ENCODE data around the gene WDPCP. TPM values are rescaled to one million over a fixed set of nuclear protein-coding genes. Genes with fewer than 3 reads are reported as not detected.

The WDPCP gene
- total RNA-seq, 1 experiment from 2014 or later, result 15.2 TPM

GRCh38 chr2:63194175-63194574, 394.1 kb downstream of the WDPCP start:
- BruUV-seq (replicated peaks), result no TSS peak
- H3K4me1 ChIP-seq (replicated peaks; ENCODE audit: insufficient read depth), result no peaks in the 10 kb centered on the region
- no peaks in the 10 kb centered on the region for H3K36me3 ChIP-seq (ENCODE audit: low read depth)
- no peak overlapping the region for H3K4me2 ChIP-seq
- no peaks in the 10 kb centered on the region; the same call in 1 of the 2 replicates for H3K9me2 ChIP-seq (ENCODE audit: insufficient read depth)
- intact Hi-C loops (cut with micrococcal nuclease; ENCODE audit: unreplicated experiment), result no loop called here
- H3K9me3 ChIP-seq (ENCODE audit: insufficient read depth, low read depth), result no peaks in the 10 kb centered on the region
- CTCF ChIA-PET, result no interaction called here
- no peak for DNase-seq
- POLR2A ChIA-PET (ENCODE audit: unreplicated experiment), result no interaction called here
- no peaks in the 10 kb centered on the region for H3K27me3 ChIP-seq (ENCODE audit: insufficient read depth, low read depth)
- H3K27ac ChIP-seq, result no peak overlapping the region
- TF ChIP-seq EZH2 (IDR thresholded peaks at IDR 0.05; ENCODE audit: low read depth) (no peak), CTCF (conservative IDR thresholded peaks at IDR 0.05) (no peak)
- H4K20me1 ChIP-seq (ENCODE audit: insufficient read depth), result no peaks in the 10 kb centered on the region
- no peaks in the 10 kb centered on the region for H3F3A ChIP-seq (ENCODE audit: insufficient read depth, low read depth)
- H2AFZ ChIP-seq, result no peak overlapping the region
- H3K4me3 ChIP-seq, result no peak overlapping the region
- no peaks in the 10 kb centered on the region for H3K79me2 ChIP-seq (ENCODE audit: low read depth)

- Histone ChIP-seq H4K20me1 (ENCODE audit: insufficient read depth) (no peaks in the 10 kb centered on the region), H3K9me2 (ENCODE audit: insufficient read depth) (no peaks in the 10 kb centered on the region; the same call in 1 of the 2 replicates), H3K79me2 (ENCODE audit: low read depth) (no peaks in the 10 kb centered on the region), H2AFZ (no peak overlapping the region), H3K4me2 (no peak overlapping the region), H3F3A (ENCODE audit: insufficient read depth, low read depth) (no peaks in the 10 kb centered on the region), H3K36me3 (ENCODE audit: low read depth) (no peaks in the 10 kb centered on the region), H3K4me1 (replicated peaks; ENCODE audit: insufficient read depth) (no peaks in the 10 kb centered on the region), H3K27ac (no peak overlapping the region), H3K27me3 (ENCODE audit: insufficient read depth, low read depth) (no peaks in the 10 kb centered on the region), H3K9me3 (ENCODE audit: insufficient read depth, low read depth) (no peaks in the 10 kb centered on the region; the same call in 1 of the 2 replicates), H3K4me3 (no peak overlapping the region)
- ChIA-PET POLR2A (ENCODE audit: unreplicated experiment) (no interaction called here), CTCF (no interaction called here)
- no peak for DNase-seq
- no TSS peak for BruUV-seq (replicated peaks)
- intact Hi-C loops (cut with micrococcal nuclease; ENCODE audit: unreplicated experiment), result no loop called here
- no peak for TF ChIP-seq EZH2 (IDR thresholded peaks at IDR 0.05; ENCODE audit: low read depth)
- TF ChIP-seq CTCF (conservative IDR thresholded peaks at IDR 0.05), result no peak
Observed at GRCh38 chr2:63192889-63193774, 395.1 kb downstream of the WDPCP start.

GRCh38 chr2:63192169-63192888, 395.9 kb downstream of the WDPCP start:
- TF ChIP-seq CTCF (conservative IDR thresholded peaks at IDR 0.05) (no peak), EZH2 (IDR thresholded peaks at IDR 0.05; ENCODE audit: low read depth) (no peak)
- Histone ChIP-seq H2AFZ (no peak overlapping the region), H3K27me3 (ENCODE audit: insufficient read depth, low read depth) (no peaks in the 10 kb centered on the region), H3K9me3 (ENCODE audit: insufficient read depth, low read depth) (no peaks in the 10 kb centered on the region; the same call in 1 of the 2 replicates), H3F3A (ENCODE audit: insufficient read depth, low read depth) (no peaks in the 10 kb centered on the region), H3K79me2 (ENCODE audit: low read depth) (no peaks in the 10 kb centered on the region), H3K27ac (no peak overlapping the region), H3K9me2 (ENCODE audit: insufficient read depth) (no peaks in the 10 kb centered on the region; the same call in 1 of the 2 replicates), H3K4me1 (replicated peaks; ENCODE audit: insufficient read depth) (no peaks in the 10 kb centered on the region), H4K20me1 (ENCODE audit: insufficient read depth) (no peaks in the 10 kb centered on the region), H3K4me3 (no peak overlapping the region), H3K4me2 (no peak overlapping the region), H3K36me3 (ENCODE audit: low read depth) (no peaks in the 10 kb centered on the region)
- BruUV-seq (replicated peaks), result no TSS peak
- ChIA-PET CTCF (no interaction called here), POLR2A (ENCODE audit: unreplicated experiment) (interaction anchor here (0.7 kb wide), 1 partner anchor 316 kb away, joined by 4 read pairs; no protein-coding TSS in a partner anchor)
- intact Hi-C loops (cut with micrococcal nuclease; ENCODE audit: unreplicated experiment), result no loop called here
- no peak for DNase-seq
